Ascending aorta (tissue), 2 donors: ENCODE measurements around the gene CARMIL3. TPM values are rescaled to one million over a fixed set of nuclear protein-coding genes. Genes with fewer than 3 reads are reported as not detected.

Source experiments
- DNase-seq, 2 donors: peaks; one replicate each; pipeline ENCODE4 v3.0.0-alpha.2; 2019; ENCODE audit warnings: low spot score in 2 of 2
- H3K27ac ChIP-seq, 2 donors: fragments of 200-600 bp; sonication (generic); one replicate each; pipeline ENCODE4 v1.5.1; 2016 to 2017; ENCODE audit warnings: mild to moderate bottlenecking in 1 of 2
- H3K27me3 ChIP-seq: fragments of 200-600 bp; sonication (generic); one replicate; pipeline ENCODE4 v1.5.1; 2017
- H3K36me3 ChIP-seq, 2 donors: fragments of 200-600 bp; sonication (generic); one replicate each; pipeline ENCODE4 v1.5.1; 2016
- H3K4me1 ChIP-seq, 2 donors: fragments of 200-600 bp; sonication (generic); one replicate each; pipeline ENCODE4 v1.5.1; 2016 to 2017; ENCODE audit warnings: mild to moderate bottlenecking in 1 of 2
- H3K4me3 ChIP-seq, 2 donors: fragments of 200-600 bp; sonication (generic); one replicate each; pipeline ENCODE4 v1.5.1; 2016 to 2017; ENCODE audit warnings: mild to moderate bottlenecking in 1 of 2
- H3K9me3 ChIP-seq, 2 donors: fragments of 200-600 bp; sonication (generic); one replicate each; pipeline ENCODE4 v1.5.1; 2016
- CTCF ChIP-seq, 3 experiments: fragments of 200-600 bp in 2 of 3; fragments of 450-650 bp in 1 of 3; sonication (generic) in 2 of 3; IDR thresholded peaks; one replicate each; pipeline ENCODE4 v1.5.1; 2016 to 2019; ENCODE audit warnings: antibody characterized with exemption in 3 of 3, mild to moderate bottlenecking in 1 of 3, moderate library complexity in 1 of 3
- intact Hi-C: fragments of 100-400 bp; cut with DNase I; formaldehyde crosslinking; loops from one replicate; pipeline ENCODE4 v1.15.1; 2023
- total RNA-seq: library from RNA; depleted of rRNA; stranded (reverse); fragments of >200 nt; gene quantifications from one replicate; pipeline ENCODE4 v1.1.0, GENCODE V29; 2016

Gene CARMIL3
- total RNA-seq, 1 donor from 2014 or later, result not detected

- Histone ChIP-seq H3K4me3 (no peak overlapping the region), H3K27me3 (no peaks in the 10 kb centered on the region), H3K36me3 (no peaks in the 10 kb centered on the region), H3K4me1 (peaks cover 2 to 3% of the 10 kb centered on the region in 2 donors), H3K9me3 (no peaks in the 10 kb centered on the region), H3K27ac (no peak overlapping the region)
- no peak for DNase-seq
- no peak for TF ChIP-seq CTCF (IDR thresholded peaks at IDR 0.05)
- intact Hi-C loops, result no loop called here
Observed at GRCh38 chr14:24086193-24086955, 34.6 kb downstream of the CARMIL3 start.

- DNase-seq, result no peak
- no peaks in the 10 kb centered on the region for H3K4me1 ChIP-seq
- no peak overlapping the region for H3K27ac ChIP-seq
- no peaks in the 10 kb centered on the region for H3K27me3 ChIP-seq
- no peaks in the 10 kb centered on the region for H3K9me3 ChIP-seq
- TF ChIP-seq CTCF (IDR thresholded peaks at IDR 0.05), result no peak
- H3K36me3 ChIP-seq, result no peaks in the 10 kb centered on the region
- no peak overlapping the region for H3K4me3 ChIP-seq
- intact Hi-C loops, result no loop called here
Observed at GRCh38 chr14:24087004-24087403, 35.2 kb downstream of the CARMIL3 start.

- no peak for DNase-seq
- no peaks in the 10 kb centered on the region for H3K9me3 ChIP-seq
- no peaks in the 10 kb centered on the region for H3K27me3 ChIP-seq
- no peak for TF ChIP-seq CTCF (IDR thresholded peaks at IDR 0.05)
- no peak overlapping the region for H3K4me3 ChIP-seq
- peaks cover 0 to 3% of the 10 kb centered on the region in 2 donors for H3K4me1 ChIP-seq
- H3K36me3 ChIP-seq, result no peaks in the 10 kb centered on the region
- H3K27ac ChIP-seq, result no peak overlapping the region
- intact Hi-C loops, result no loop called here
Observed at GRCh38 chr14:24088095-24088494, 36.3 kb downstream of the CARMIL3 start.

- TF ChIP-seq CTCF (IDR thresholded peaks at IDR 0.05), result no peak
- intact Hi-C loops, result loop anchor here (1.0 to 5.0 kb wide), 3 partner anchors 32 to 533 kb away; partner anchors contain the start of gene THTPA
- Histone ChIP-seq H3K36me3 (no peaks in the 10 kb centered on the region), H3K9me3 (no peaks in the 10 kb centered on the region), H3K4me3 (no peak overlapping the region), H3K27me3 (no peaks in the 10 kb centered on the region), H3K27ac (no peak overlapping the region), H3K4me1 (peaks cover 0 to 9% of the 10 kb centered on the region in 2 donors)
- DNase-seq, result no peak
Observed at GRCh38 chr14:24089890-24090289, 38.1 kb downstream of the CARMIL3 start.

- intact Hi-C loops, result loop anchor here (5.0 kb wide), 1 partner anchor 535 kb away; the partner anchor contains the start of gene THTPA
- peaks cover 0 to 11% of the 10 kb centered on the region in 2 donors for H3K4me1 ChIP-seq
- no peaks in the 10 kb centered on the region for H3K36me3 ChIP-seq
- no peaks in the 10 kb centered on the region for H3K27me3 ChIP-seq
- H3K4me3 ChIP-seq, result no peak overlapping the region
- DNase-seq, result no peak
- no peak for TF ChIP-seq CTCF (IDR thresholded peaks at IDR 0.05)
- H3K9me3 ChIP-seq, result no peaks in the 10 kb centered on the region
- peak overlapping the region in 1 of 2 donors; percentile 95 for H3K27ac ChIP-seq
Observed at GRCh38 chr14:24092110-24092504, 40.3 kb downstream of the CARMIL3 start.
